Body of pancreas (tissue), 4 donors: ENCODE measurements around the gene C2orf69.

Experiments used
- POLR2A ChIP-seq, 3 donors: fragments of 450-650 bp; IDR thresholded peaks; one replicate each; pipeline ENCODE4 v1.6.1; 2016; ENCODE audit warnings: antibody characterized with exemption in 3 of 3, mild to moderate bottlenecking in 2 of 3
- TF ChIP-seq, protein P1 (sequence below), 7 experiments: fragments of 450-650 bp in 4 of 7; fragments of 200-600 bp in 3 of 7; sonication (generic) in 3 of 7; IDR thresholded peaks; one replicate each; pipeline ENCODE4 v1.5.1; 2016 to 2019; ENCODE audit warnings: antibody characterized with exemption in 7 of 7

DNA sequence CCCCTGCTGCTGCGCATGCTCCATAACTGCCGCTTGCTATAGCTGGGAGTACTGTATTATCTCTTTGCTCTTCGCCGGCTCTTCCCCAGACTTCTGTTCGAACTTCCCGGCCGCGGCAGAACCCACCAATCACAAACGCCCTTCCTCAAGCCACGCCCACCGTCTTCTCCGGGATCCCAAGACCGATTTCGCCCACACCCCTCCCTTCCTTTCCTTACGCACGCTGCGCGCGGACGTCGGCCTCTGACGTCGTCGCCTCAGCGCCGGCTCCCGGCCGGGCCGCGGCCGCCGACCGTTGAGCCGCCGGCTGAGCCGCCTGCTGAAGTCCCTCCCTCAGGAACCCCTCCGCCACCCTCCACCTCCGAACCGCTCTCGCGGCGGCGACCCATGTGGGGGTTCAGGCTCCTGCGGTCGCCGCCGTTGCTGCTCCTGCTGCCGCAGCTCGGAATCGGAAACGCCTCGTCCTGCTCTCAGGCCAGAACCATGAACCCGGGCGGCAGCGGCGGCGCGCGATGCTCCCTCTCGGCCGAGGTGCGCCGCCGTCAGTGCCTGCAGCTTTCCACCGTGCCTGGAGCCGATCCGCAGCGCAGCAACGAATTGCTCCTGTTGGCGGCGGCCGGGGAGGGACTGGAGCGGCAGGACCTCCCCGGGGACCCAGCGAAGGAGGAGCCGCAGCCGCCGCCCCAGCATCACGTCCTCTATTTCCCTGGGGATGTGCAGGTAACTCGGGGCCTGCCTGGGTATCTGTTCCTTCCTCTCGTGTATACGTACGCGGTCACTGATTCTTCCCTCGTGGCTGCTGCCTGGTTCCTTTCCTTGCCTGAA, at the start of gene C2orf69:
- peak; percentile 86 to 89 (median 87) for TF ChIP-seq POLR2A (IDR thresholded peaks at IDR 0.05)
- TF ChIP-seq, protein P1, sequence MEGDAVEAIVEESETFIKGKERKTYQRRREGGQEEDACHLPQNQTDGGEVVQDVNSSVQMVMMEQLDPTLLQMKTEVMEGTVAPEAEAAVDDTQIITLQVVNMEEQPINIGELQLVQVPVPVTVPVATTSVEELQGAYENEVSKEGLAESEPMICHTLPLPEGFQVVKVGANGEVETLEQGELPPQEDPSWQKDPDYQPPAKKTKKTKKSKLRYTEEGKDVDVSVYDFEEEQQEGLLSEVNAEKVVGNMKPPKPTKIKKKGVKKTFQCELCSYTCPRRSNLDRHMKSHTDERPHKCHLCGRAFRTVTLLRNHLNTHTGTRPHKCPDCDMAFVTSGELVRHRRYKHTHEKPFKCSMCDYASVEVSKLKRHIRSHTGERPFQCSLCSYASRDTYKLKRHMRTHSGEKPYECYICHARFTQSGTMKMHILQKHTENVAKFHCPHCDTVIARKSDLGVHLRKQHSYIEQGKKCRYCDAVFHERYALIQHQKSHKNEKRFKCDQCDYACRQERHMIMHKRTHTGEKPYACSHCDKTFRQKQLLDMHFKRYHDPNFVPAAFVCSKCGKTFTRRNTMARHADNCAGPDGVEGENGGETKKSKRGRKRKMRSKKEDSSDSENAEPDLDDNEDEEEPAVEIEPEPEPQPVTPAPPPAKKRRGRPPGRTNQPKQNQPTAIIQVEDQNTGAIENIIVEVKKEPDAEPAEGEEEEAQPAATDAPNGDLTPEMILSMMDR (IDR thresholded peaks at IDR 0.05), result peak in 3 of 7 experiments; percentile 5 to 18 (median 10)
